ENCODE data around the gene SKIDA1. TPM values are rescaled to one million over a fixed set of nuclear protein-coding genes. Genes with fewer than 3 reads are reported as not detected.

SKIDA1 gene
- total RNA-seq, 3 donors from 2014 or later (not counting 1 experiment from before 2014, with no cell fraction given) = not detected

- no peaks in the 10 kb centered on the region for H3K27me3 ChIP-seq (ENCODE audit: control insufficient read depth, insufficient read depth, low read length)
- Mint-ChIP-seq H3K36me3 (no peaks in the 10 kb centered on the region), H3K4me1 (no peaks in the 10 kb centered on the region), H3K9me3 (no peaks in the 10 kb centered on the region), H3K27ac (no peak overlapping the region), H3K27me3 (ENCODE audit: low read depth in 2 of 2) (peaks cover 0 to 4% of the 10 kb centered on the region in 2 donors), H3K4me3 (no peak overlapping the region)
- no peak overlapping the region for H3K27ac ChIP-seq (ENCODE audit: low read length)
- intact Hi-C loops (cut with micrococcal nuclease) = no loop called here
- H3K4me3 ChIP-seq (ENCODE audit: low read length) = no peak overlapping the region
- DNase-seq (no peak), ATAC-seq (no peak)
- 77% methylated on average over 2 of the region's 3 CpGs for WGBS (ENCODE audit: insufficient coverage)
- TF ChIP-seq CTCF (IDR thresholded peaks at IDR 0.05) = no peak
- H3K9me3 ChIP-seq (ENCODE audit: control insufficient read depth, insufficient read depth, low read length) = no peaks in the 10 kb centered on the region
- H3K4me1 ChIP-seq (ENCODE audit: control insufficient read depth, insufficient read depth, low read length) = no peaks in the 10 kb centered on the region
- no peaks in the 10 kb centered on the region for H3K36me3 ChIP-seq (ENCODE audit: control insufficient read depth, insufficient read depth, low read length)
These were observed 57.4 kb downstream of the SKIDA1 start for GRCh38 chr10:21468086-21468485.

GRCh38 chr10:21467633-21468032 lies 57.8 kb downstream of the SKIDA1 start:
- H3K9me3 ChIP-seq (ENCODE audit: control insufficient read depth, insufficient read depth, low read length) = no peaks in the 10 kb centered on the region
- H3K4me3 Mint-ChIP-seq = no peak overlapping the region
- 100% methylated on average over 1 of the region's 1 CpG for whole genome bisulfite sequencing (ENCODE audit: insufficient coverage)
- DNase-seq (no peak), ATAC-seq (no peak)
- H3K27me3 Mint-ChIP-seq (ENCODE audit: low read depth in 2 of 2) = peaks cover 0 to 4% of the 10 kb centered on the region in 2 donors
- H3K4me1 ChIP-seq (ENCODE audit: control insufficient read depth, insufficient read depth, low read length) = no peaks in the 10 kb centered on the region
- H3K27ac ChIP-seq (ENCODE audit: low read length) = no peak overlapping the region
- no peaks in the 10 kb centered on the region for H3K9me3 Mint-ChIP-seq
- H3K4me3 ChIP-seq (ENCODE audit: low read length) = no peak overlapping the region
- H3K27me3 ChIP-seq (ENCODE audit: control insufficient read depth, insufficient read depth, low read length) = no peaks in the 10 kb centered on the region
- intact Hi-C loops (cut with micrococcal nuclease) = no loop called here
- no peak overlapping the region for H3K27ac Mint-ChIP-seq
- no peaks in the 10 kb centered on the region for H3K36me3 Mint-ChIP-seq
- H3K36me3 ChIP-seq (ENCODE audit: control insufficient read depth, insufficient read depth, low read length) = no peaks in the 10 kb centered on the region
- no peaks in the 10 kb centered on the region for H3K4me1 Mint-ChIP-seq
- no peak for TF ChIP-seq CTCF (IDR thresholded peaks at IDR 0.05)

DNA sequence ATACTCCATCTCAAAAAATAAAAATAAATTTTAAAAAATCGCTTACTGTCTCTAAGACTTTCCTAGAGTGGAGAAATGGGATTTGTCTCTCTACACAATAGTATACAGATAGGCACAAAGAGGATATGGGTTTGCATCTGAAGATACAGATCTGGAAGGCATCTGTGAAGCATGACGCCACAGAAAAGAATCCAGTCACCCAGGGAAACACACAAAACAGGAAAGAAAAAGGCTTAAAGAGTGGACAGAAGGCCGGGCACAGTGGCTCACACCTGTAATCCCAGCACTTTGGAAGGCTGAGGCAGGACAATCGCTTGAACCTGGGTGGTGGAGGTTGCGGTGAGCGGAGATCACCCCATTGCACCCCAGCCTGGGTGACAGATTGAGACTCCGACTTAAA lies 61.3 kb downstream of the SKIDA1 start:
- WGBS (ENCODE audit: insufficient coverage) = 83% methylated on average over 4 of the region's 7 CpGs
- no peak overlapping the region for H3K4me3 Mint-ChIP-seq
- no peaks in the 10 kb centered on the region for H3K36me3 Mint-ChIP-seq
- no peak overlapping the region for H3K27ac ChIP-seq (ENCODE audit: low read length)
- no peaks in the 10 kb centered on the region for H3K4me1 Mint-ChIP-seq
- DNase-seq = no peak
- intact Hi-C loops (cut with micrococcal nuclease) = no loop called here
- H3K4me3 ChIP-seq (ENCODE audit: low read length) = no peak overlapping the region
- no peak for ATAC-seq
- H3K9me3 ChIP-seq (ENCODE audit: control insufficient read depth, insufficient read depth, low read length) = no peaks in the 10 kb centered on the region
- H3K27me3 ChIP-seq (ENCODE audit: control insufficient read depth, insufficient read depth, low read length) = no peaks in the 10 kb centered on the region
- no peak overlapping the region for H3K27ac Mint-ChIP-seq
- TF ChIP-seq CTCF (IDR thresholded peaks at IDR 0.05) = no peak
- no peaks in the 10 kb centered on the region for H3K9me3 Mint-ChIP-seq
- peaks cover 4 to 8% of the 10 kb centered on the region in 2 donors for H3K27me3 Mint-ChIP-seq (ENCODE audit: low read depth in 2 of 2)
- H3K36me3 ChIP-seq (ENCODE audit: control insufficient read depth, insufficient read depth, low read length) = no peaks in the 10 kb centered on the region
- H3K4me1 ChIP-seq (ENCODE audit: control insufficient read depth, insufficient read depth, low read length) = no peaks in the 10 kb centered on the region

Other genes with a start within 250 kb of the SKIDA1 start
- gene MLLT10, start 8.6 kb upstream of the SKIDA1 start, total RNA-seq = 10 to 100 TPM; 40.4 to 65.2 (median 60.0) TPM